Thyroid gland (tissue), 4 donors: ENCODE data around the gene ACVR1B. TPM values are rescaled to one million over a fixed set of nuclear protein-coding genes. Genes with fewer than 3 reads are reported as not detected.

Experiments used
- DNase-seq, 2 donors: peaks; one replicate each; pipeline ENCODE4 v3.0.0-alpha.2; 2019
- H3K27ac ChIP-seq, 3 donors: fragments of 200-600 bp; sonication (generic); 1 replicate in 2 of 3; 2 replicates in 1 of 3; pipeline ENCODE4 v1.5.1; 2016 to 2019; ENCODE audit warnings: mild to moderate bottlenecking in 1 of 3, moderate library complexity in 1 of 3
- H3K27me3 ChIP-seq: fragments of 200-600 bp; sonication (generic); one replicate; pipeline ENCODE4 v1.5.1; 2019
- H3K36me3 ChIP-seq, 2 donors: fragments of 200-600 bp; sonication (generic); one replicate each; pipeline ENCODE4 v1.5.1; 2016 to 2019
- H3K4me1 ChIP-seq, 2 donors: fragments of 200-600 bp; sonication (generic); one replicate each; pipeline ENCODE4 v1.5.1; 2017 to 2019
- H3K4me3 ChIP-seq, 3 donors: fragments of 200-600 bp; sonication (generic); replicated peaks in 1 of 3; 1 replicate in 2 of 3; 2 replicates in 1 of 3; pipeline ENCODE4 v1.5.1; 2016; ENCODE audit warnings: mild to moderate bottlenecking in 1 of 3
- H3K9me3 ChIP-seq: fragments of 200-600 bp; sonication (generic); one replicate; pipeline ENCODE4 v1.5.1; 2017
- CTCF ChIP-seq, 6 experiments: fragments of 200-600 bp in 3 of 6; fragments of 450-650 bp in 3 of 6; sonication (generic) in 3 of 6; IDR thresholded peaks; one replicate each; pipeline ENCODE4 v1.5.1; 2016 to 2019; ENCODE audit warnings: antibody characterized with exemption in 6 of 6, mild to moderate bottlenecking in 2 of 6, inconsistent platforms in 1 of 6, moderate library complexity in 1 of 6
- POLR2A ChIP-seq, 2 donors: fragments of 450-650 bp; IDR thresholded peaks; one replicate each; pipeline ENCODE4 v1.6.1; 2017; ENCODE audit warnings: antibody characterized with exemption in 2 of 2, mild to moderate bottlenecking in 2 of 2, moderate library complexity in 1 of 2
- WGBS, 2 donors: methylation state at CpG; one replicate each; pipeline ENCODE4 v1.1.5; 2017; 5-methylcytosine and 5-hydroxymethylcytosine counted together
- intact Hi-C: fragments of 100-400 bp; cut with DNase I; formaldehyde crosslinking; loops from one replicate; pipeline ENCODE4 v1.15.1; 2023
- total RNA-seq, 4 donors: library from RNA; depleted of rRNA; stranded (reverse); fragments of >200 nt; gene quantifications; one replicate each; pipeline ENCODE4 v1.2.3, GENCODE V29; 2016

Gene ACVR1B
- total RNA-seq, 4 donors from 2014 or later: 13.7 to 19.9 (median 19.2) TPM

DNA sequence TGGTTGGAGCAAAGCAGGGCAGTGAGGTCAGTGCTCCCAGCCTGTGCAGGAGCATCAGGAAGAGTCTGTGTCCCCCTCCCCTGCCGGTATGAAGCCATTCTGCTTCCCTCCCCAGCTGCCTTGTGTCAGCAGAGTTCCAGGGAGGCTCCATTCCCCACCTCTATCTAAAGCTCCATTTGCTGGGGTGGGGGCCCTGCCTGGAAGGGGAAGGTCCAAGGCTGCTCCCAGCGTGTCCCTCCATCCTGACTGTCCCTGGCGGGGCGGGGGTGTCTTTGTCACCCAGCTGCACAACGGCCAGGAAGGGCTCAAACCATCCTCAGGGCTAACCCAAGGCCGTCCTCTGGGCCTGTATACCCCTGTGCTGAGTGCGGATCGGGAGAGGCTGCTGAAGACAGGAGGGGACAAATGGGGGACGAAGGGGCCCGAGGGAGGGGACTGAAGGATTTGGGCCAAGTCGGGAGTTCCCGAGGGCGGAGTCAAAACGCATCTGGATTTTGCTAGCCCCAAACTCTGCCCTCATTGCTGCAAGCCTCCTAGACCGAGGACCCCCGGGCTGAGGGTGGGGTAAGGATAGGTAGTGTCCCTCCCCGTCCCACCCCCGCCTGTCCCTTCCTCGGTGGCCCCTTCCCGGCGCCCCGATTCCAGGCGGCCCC lies 44.9 kb upstream of the ACVR1B start:
- Histone ChIP-seq H3K27ac (peak overlapping the region; percentile 92 to 95 (median 93)), H3K36me3 (no peaks in the 10 kb centered on the region), H3K4me1 (peaks cover 11 to 43% of the 10 kb centered on the region in 2 donors), H3K27me3 (peaks cover 9% of the 10 kb centered on the region), H3K9me3 (no peaks in the 10 kb centered on the region), H3K4me3 (peak overlapping the region in 1 of 3 donors; percentile 52)
- intact Hi-C loops: no loop called here
- WGBS, 2 donors: 24 to 36% methylated on average over 13 to 16 of the region's 23 CpGs
- TF ChIP-seq POLR2A (IDR thresholded peaks at IDR 0.05) (no peak), CTCF (IDR thresholded peaks at IDR 0.05) (no peak)
- no peak for DNase-seq

DNA sequence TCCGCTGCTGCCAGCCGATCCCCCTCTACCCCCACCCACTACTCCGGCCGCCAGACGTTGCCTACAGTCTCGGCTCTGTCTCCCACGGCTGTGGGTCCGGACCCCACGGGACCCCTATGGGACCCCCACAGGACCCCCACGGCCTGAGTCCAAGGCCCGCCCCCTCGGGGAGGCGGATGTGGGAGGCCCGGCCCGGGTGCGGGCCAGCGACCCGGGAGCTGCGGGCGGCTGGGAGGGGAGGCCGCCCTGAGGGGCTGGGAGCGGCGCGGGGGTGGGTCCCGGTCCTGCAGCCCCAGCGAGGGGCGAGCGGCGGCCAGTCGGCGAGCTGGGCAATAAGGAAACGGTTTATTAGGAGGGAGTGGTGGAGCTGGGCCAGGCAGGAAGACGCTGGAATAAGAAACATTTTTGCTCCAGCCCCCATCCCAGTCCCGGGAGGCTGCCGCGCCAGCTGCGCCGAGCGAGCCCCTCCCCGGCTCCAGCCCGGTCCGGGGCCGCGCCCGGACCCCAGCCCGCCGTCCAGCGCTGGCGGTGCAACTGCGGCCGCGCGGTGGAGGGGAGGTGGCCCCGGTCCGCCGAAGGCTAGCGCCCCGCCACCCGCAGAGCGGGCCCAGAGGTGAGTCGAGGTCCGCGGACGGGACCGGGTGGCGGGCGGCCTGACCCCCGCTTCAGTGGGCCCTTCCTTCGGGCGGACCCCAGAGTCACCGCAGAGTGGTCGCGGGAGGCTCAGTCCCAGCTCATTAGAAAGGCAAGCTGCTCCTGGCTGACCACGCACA lies 44.2 kb upstream of the ACVR1B start, which contains the start of gene ACVRL1:
Gene ACVRL1, plus strand, starts transcription at position 422 of the 773 bp plus-strand sequence. CDS start 4,971 bp downstream, outside the sequence.
- H3K27ac ChIP-seq: peak within 1 kb of the TSS; percentile 92 to 95 (median 93)
- 9 to 18% methylated on average over 8 to 35 of the region's 74 CpGs for WGBS, 2 donors

GRCh38 chr12:51907856-51908425 lies 43.6 kb upstream of the ACVR1B start:
- DNase-seq: no peak
- H3K4me3 ChIP-seq: peak overlapping the region in 2 of 3 donors; percentile 37 to 52
- intact Hi-C loops: no loop called here
- H3K27ac ChIP-seq: peak overlapping the region; percentile 92 to 95 (median 93)
- H3K9me3 ChIP-seq: no peaks in the 10 kb centered on the region
- no peak for TF ChIP-seq POLR2A (IDR thresholded peaks at IDR 0.05)
- no peak for TF ChIP-seq CTCF (IDR thresholded peaks at IDR 0.05)
- H3K36me3 ChIP-seq: no peaks in the 10 kb centered on the region
- 62 to 75% methylated on average over 7 of the region's 7 CpGs for WGBS, 2 donors
- H3K4me1 ChIP-seq: peaks cover 15 to 54% of the 10 kb centered on the region in 2 donors
- H3K27me3 ChIP-seq: peaks cover 9% of the 10 kb centered on the region

More for the DNA sequence above, 44.2 kb upstream of the ACVR1B start, which contains the start of gene ACVRL1:
- no peaks in the 10 kb centered on the region for H3K36me3 ChIP-seq
- no peaks in the 10 kb centered on the region for H3K9me3 ChIP-seq
- intact Hi-C loops: no loop called here
- H3K4me3 ChIP-seq: peak within 1 kb of the TSS in 2 of 3 donors; percentile 37 to 52
- TF ChIP-seq POLR2A (IDR thresholded peaks at IDR 0.05) (peak in 1 of 2 donors; percentile 13), CTCF (IDR thresholded peaks at IDR 0.05) (no peak)
- DNase-seq: no peak
- H3K4me1 ChIP-seq: peaks cover 15 to 49% of the 10 kb centered on the region in 2 donors
- H3K27me3 ChIP-seq: peaks cover 9% of the 10 kb centered on the region

DNA sequence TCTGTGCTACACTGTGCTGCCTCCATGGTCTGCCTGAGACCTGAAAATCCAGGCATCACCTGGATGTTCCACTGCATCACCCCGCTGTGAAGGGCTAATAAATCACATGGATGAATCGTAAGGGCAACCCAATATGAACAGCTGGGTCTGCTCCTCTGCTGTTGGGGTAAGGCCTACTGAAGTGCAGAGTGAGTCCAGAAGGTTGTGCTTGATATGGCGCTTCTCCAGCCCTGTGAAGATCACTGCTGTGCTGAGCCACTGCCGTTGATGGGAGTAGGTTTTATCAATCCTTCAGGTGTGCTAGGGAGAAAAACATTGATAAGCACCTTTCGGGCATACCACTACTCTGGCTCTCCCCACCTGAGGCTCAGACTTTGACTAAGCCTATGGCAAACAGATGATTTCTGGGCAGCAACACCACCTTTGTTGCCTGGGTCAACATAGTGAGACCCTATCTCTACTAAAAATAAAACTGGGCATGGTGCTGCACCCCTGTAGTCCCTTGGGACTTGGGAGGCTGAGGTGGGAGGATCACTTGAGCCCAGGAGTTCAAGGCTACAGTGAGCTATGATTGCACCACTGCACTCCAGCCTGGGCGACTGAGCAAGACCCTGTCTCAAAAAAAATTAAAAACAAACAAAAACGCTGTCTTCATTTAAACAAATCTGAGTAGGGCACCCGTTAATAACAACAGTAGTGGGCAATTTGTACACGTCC lies 42.5 kb upstream of the ACVR1B start:
- intact Hi-C loops: no loop called here
- WGBS, 2 donors: 82 to 89% methylated on average over 9 of the region's 9 CpGs
- H3K4me3 ChIP-seq: no peak overlapping the region
- no peak for DNase-seq
- peak overlapping the region in 2 of 3 donors; percentile 63 to 69 for H3K27ac ChIP-seq
- H3K4me1 ChIP-seq: peaks cover 15 to 62% of the 10 kb centered on the region in 2 donors
- TF ChIP-seq CTCF (IDR thresholded peaks at IDR 0.05) (no peak), POLR2A (IDR thresholded peaks at IDR 0.05) (no peak)
- H3K36me3 ChIP-seq: no peaks in the 10 kb centered on the region
- peaks cover 9% of the 10 kb centered on the region for H3K27me3 ChIP-seq
- no peaks in the 10 kb centered on the region for H3K9me3 ChIP-seq
